Adipocyte (in vitro differentiated cells): ENCODE results near the gene HGFAC.
A peak's percentile ranks its signal among the peaks of the same experiment; 100 is the strongest.

ENCODE experiments used
- DNase-seq: peaks from one replicate; pipeline ENCODE4 v3.0.0-alpha.2; 2015; ENCODE audit warnings: low read depth
- H3K27me3 ChIP-seq: replicated peaks from 2 replicates; pipeline ENCODE4 v1.7.0; 2013; ENCODE audit warnings: mild to moderate bottlenecking, low read length, moderate library complexity; ENCODE audit not compliant: control insufficient read depth, insufficient read depth
- H3K36me3 ChIP-seq: 2 replicates; pipeline ENCODE4 v1.7.0; 2013; ENCODE audit warnings: low read length, mild to moderate bottlenecking, moderate library complexity; ENCODE audit not compliant: control insufficient read depth, insufficient read depth, severe bottlenecking
- H3K4me1 ChIP-seq: 2 replicates; pipeline ENCODE4 v1.7.0; 2013; ENCODE audit warnings: mild to moderate bottlenecking, low read length, moderate library complexity; ENCODE audit not compliant: control insufficient read depth, insufficient read depth
- H3K4me3 ChIP-seq: 2 replicates; pipeline ENCODE4 v1.7.0; 2013; ENCODE audit warnings: mild to moderate bottlenecking, low read length, moderate library complexity
- H3K9ac ChIP-seq: 2 replicates; pipeline ENCODE4 v1.7.0; 2013; ENCODE audit warnings: mild to moderate bottlenecking, low read length, moderate library complexity
- H3K9me3 ChIP-seq: 2 replicates; pipeline ENCODE4 v1.7.0; 2013; ENCODE audit warnings: mild to moderate bottlenecking, low read length, moderate library complexity; ENCODE audit not compliant: control insufficient read depth

HGFAC gene

GRCh38 chr4:3488820-3489219, 47.1 kb downstream of the HGFAC start:
- no peak for DNase-seq
- no peaks in the 10 kb centered on the region for H3K36me3 ChIP-seq
- peaks cover 4% of the 10 kb centered on the region for H3K4me1 ChIP-seq
- no peak overlapping the region for H3K9ac ChIP-seq
- peaks cover 20% of the 10 kb centered on the region for H3K27me3 ChIP-seq
- H3K4me3 ChIP-seq = no peak overlapping the region
- H3K9me3 ChIP-seq = no peaks in the 10 kb centered on the region

GRCh38 chr4:3489451-3489962, 47.7 kb downstream of the HGFAC start:
- no peak overlapping the region for H3K4me3 ChIP-seq
- no peak overlapping the region for H3K9ac ChIP-seq
- peaks cover 20% of the 10 kb centered on the region for H3K27me3 ChIP-seq
- H3K4me1 ChIP-seq = no peaks in the 10 kb centered on the region
- H3K36me3 ChIP-seq = no peaks in the 10 kb centered on the region
- no peaks in the 10 kb centered on the region for H3K9me3 ChIP-seq
- no peak for DNase-seq

- H3K36me3 ChIP-seq = no peaks in the 10 kb centered on the region
- H3K9me3 ChIP-seq = no peaks in the 10 kb centered on the region
- DNase-seq = peak; percentile 48
- H3K9ac ChIP-seq = no peak overlapping the region
- H3K4me1 ChIP-seq = no peaks in the 10 kb centered on the region
- H3K27me3 ChIP-seq = peaks cover 21% of the 10 kb centered on the region
- H3K4me3 ChIP-seq = no peak overlapping the region
Measured at GRCh38 chr4:3491681-3492405, 50.1 kb downstream of the HGFAC start.

- Histone ChIP-seq H3K4me3 (no peak overlapping the region), H3K9ac (no peak overlapping the region), H3K9me3 (no peaks in the 10 kb centered on the region), H3K36me3 (no peaks in the 10 kb centered on the region), H3K4me1 (no peaks in the 10 kb centered on the region), H3K27me3 (peaks cover 21% of the 10 kb centered on the region)
- no peak for DNase-seq
Measured at GRCh38 chr4:3492741-3493719, 51.3 kb downstream of the HGFAC start.

- no peaks in the 10 kb centered on the region for H3K9me3 ChIP-seq
- no peak overlapping the region for H3K9ac ChIP-seq
- H3K4me1 ChIP-seq = no peaks in the 10 kb centered on the region
- H3K4me3 ChIP-seq = no peak overlapping the region
- no peaks in the 10 kb centered on the region for H3K36me3 ChIP-seq
- DNase-seq = no peak
- peaks cover 21% of the 10 kb centered on the region for H3K27me3 ChIP-seq
Measured at GRCh38 chr4:3493720-3494461, 52.1 kb downstream of the HGFAC start.

GRCh38 chr4:3494462-3494871, 52.7 kb downstream of the HGFAC start:
- no peak overlapping the region for H3K9ac ChIP-seq
- no peak for DNase-seq
- no peaks in the 10 kb centered on the region for H3K36me3 ChIP-seq
- H3K4me1 ChIP-seq = no peaks in the 10 kb centered on the region
- H3K27me3 ChIP-seq = peaks cover 21% of the 10 kb centered on the region
- no peaks in the 10 kb centered on the region for H3K9me3 ChIP-seq
- no peak overlapping the region for H3K4me3 ChIP-seq

GRCh38 chr4:3495204-3495975, 53.6 kb downstream of the HGFAC start:
- H3K4me3 ChIP-seq = no peak overlapping the region
- no peaks in the 10 kb centered on the region for H3K9me3 ChIP-seq

GRCh38 chr4:3496021-3496420, 54.3 kb downstream of the HGFAC start:
- Histone ChIP-seq H3K9ac (no peak overlapping the region), H3K4me3 (no peak overlapping the region), H3K36me3 (no peaks in the 10 kb centered on the region), H3K4me1 (no peaks in the 10 kb centered on the region), H3K9me3 (no peaks in the 10 kb centered on the region), H3K27me3 (peaks cover 14% of the 10 kb centered on the region)
- DNase-seq = no peak

More at GRCh38 chr4:3495204-3495975, 53.6 kb downstream of the HGFAC start:
- no peak for DNase-seq
- no peak overlapping the region for H3K9ac ChIP-seq
- peaks cover 21% of the 10 kb centered on the region for H3K27me3 ChIP-seq
- H3K4me1 ChIP-seq = no peaks in the 10 kb centered on the region
- H3K36me3 ChIP-seq = no peaks in the 10 kb centered on the region

GRCh38 chr4:3497095-3497494, 55.3 kb downstream of the HGFAC start:
- H3K4me1 ChIP-seq = no peaks in the 10 kb centered on the region
- no peak overlapping the region for H3K4me3 ChIP-seq
- peaks cover 6% of the 10 kb centered on the region for H3K27me3 ChIP-seq
- no peak for DNase-seq
- no peak overlapping the region for H3K9ac ChIP-seq
- no peaks in the 10 kb centered on the region for H3K36me3 ChIP-seq
- H3K9me3 ChIP-seq = no peaks in the 10 kb centered on the region

GRCh38 chr4:3497523-3498389, 56.0 kb downstream of the HGFAC start:
- H3K36me3 ChIP-seq = no peaks in the 10 kb centered on the region
- no peak for DNase-seq
- H3K4me1 ChIP-seq = no peaks in the 10 kb centered on the region
- H3K9ac ChIP-seq = no peak overlapping the region
- no peak overlapping the region for H3K4me3 ChIP-seq
- peaks cover 6% of the 10 kb centered on the region for H3K27me3 ChIP-seq
- no peaks in the 10 kb centered on the region for H3K9me3 ChIP-seq
